ENCODE measurements around the gene MAP7D1. TPM values are rescaled to one million over a fixed set of nuclear protein-coding genes. Genes with fewer than 3 reads are reported as not detected.

MAP7D1 gene
- total RNA-seq, 4 donors from 2014 or later, result 73.3 to 244 (median 115) TPM

DNA sequence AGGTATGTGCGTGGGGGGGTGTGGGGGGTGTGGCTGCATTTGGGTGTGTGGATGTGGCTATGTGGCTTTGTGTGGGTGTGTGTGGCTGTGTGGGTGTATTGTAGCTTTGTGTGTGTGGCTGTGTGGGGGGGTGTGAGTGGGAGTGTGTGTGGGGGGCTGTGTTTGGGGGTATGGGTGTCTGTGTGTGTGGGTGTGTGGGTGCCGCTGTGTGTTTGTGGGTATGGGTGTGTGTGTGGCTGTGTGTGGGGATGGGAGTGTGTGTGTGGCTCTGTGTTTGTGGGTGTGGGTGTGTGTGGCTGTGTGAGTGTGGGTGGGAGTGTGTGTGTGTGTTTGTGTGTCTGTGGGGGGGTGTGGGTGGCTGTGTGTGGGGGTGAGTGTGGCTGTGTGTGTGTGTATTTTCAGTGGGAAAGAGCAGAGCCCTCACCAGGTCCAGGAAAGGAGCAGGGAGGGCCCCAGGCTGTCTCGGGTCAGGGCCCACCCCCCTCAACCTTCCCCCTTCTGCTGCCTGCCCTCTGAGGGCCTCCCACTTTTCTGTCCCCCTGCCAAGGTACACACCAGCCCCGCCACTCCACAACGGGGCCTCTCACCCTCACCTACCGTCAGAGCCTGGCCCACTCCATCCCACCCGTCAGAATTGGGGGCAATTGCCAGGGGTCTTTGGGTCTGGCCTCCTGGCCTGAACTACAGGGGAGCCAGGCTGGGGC lies 29.0 kb upstream of the MAP7D1 start:
- TF ChIP-seq CTCF (IDR thresholded peaks at IDR 0.05), result no peak
- ATAC-seq (ENCODE audit: low FRiP score), result no peak
- no peak for DNase-seq (ENCODE audit: low spot score)

DNA sequence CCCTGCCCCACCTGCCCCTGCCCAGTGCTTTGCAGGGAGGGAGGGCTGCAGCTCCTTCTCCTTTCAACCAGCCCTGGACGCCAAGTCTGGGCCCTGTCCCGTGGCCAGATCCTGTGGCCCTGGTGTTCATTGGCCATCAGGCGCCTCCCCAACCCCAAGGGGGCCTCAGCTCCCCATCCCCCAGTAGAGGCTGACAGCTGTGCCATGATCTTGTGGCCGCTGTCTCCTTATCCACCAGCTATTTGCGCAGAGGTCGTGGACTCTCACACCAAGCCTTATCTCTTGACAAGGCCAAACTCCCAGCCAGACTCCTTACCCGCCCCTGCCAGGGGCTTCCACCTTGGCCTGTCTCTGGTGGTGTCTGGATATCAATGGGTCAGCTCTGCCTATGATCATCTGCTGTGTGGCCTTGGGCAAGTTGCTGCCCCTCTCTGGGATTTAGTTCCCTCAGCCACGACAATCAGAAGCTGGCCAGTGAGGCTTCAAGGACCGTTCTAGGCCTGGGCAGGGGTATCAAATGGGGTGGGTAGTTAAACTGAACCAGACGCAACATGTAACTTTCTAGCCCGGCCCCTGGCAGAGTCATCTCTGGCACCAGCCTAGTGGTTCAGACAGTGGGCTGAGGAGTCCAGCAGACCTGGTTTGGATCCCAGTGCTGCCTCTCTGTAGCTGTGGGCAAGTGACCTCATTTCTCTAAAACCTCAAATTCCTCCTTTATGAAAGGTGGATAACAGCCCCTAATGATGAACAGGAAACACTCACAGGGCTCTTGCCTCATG lies 27.6 kb upstream of the MAP7D1 start:
- no peak for TF ChIP-seq CTCF (IDR thresholded peaks at IDR 0.05)
- DNase-seq (ENCODE audit: low spot score), result no peak
- no peak for ATAC-seq (ENCODE audit: low FRiP score)

GRCh38 chr1:36128905-36129206 lies 27.1 kb upstream of the MAP7D1 start:
- ATAC-seq (ENCODE audit: low FRiP score), result no peak
- DNase-seq (ENCODE audit: low spot score), result no peak
- TF ChIP-seq CTCF (IDR thresholded peaks at IDR 0.05), result no peak

GRCh38 chr1:36132029-36132428 lies 23.9 kb upstream of the MAP7D1 start:
- DNase-seq (ENCODE audit: low spot score), result no peak
- no peak for TF ChIP-seq CTCF (IDR thresholded peaks at IDR 0.05)
- ATAC-seq (ENCODE audit: low FRiP score), result no peak

DNA sequence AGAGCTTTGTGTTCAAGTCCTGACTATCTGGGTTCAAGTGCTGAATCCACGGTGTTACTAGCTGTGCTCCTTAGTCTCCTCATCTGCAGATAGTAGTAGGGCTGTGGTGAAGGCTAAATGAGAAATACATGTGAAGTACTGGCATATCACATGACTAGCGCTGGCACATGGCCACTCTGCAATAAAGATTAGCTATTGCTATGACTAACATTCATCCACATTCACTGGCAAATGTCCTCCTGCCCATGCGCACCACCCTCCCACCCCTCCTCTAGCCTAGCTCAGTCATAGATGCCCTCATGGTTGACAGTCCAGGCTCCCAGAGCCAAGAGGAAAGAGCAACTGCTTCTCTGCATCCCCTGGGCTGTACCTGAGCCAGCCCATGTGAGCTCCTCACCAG lies 22.5 kb upstream of the MAP7D1 start:
- DNase-seq (ENCODE audit: low spot score), result peak; percentile 70
- no peak for TF ChIP-seq CTCF (IDR thresholded peaks at IDR 0.05)
- ATAC-seq (ENCODE audit: low FRiP score), result peak; percentile 87

DNA sequence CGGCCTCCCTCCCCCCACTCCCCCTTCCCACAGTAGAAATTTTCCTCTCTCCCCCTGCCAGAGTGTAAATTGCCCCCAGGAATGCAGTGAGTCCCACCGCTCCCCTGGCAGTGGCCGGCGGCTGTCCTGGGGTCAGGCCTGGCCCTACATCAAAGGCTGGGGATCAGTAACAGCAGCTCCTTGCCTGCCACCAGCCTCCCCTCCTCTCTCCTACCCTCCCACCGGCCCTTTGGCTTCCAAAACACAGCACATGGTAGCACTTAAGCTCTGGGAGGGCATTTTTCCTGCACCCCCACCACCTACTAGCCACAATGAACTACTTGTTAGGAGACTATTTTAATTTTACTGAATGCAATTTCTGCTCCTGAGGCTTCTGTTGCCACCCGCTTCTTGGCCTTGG lies 21.9 kb upstream of the MAP7D1 start:
- ATAC-seq (ENCODE audit: low FRiP score) (no peak), DNase-seq (ENCODE audit: low spot score) (no peak)
- TF ChIP-seq CTCF (IDR thresholded peaks at IDR 0.05), result no peak

Measured in omental fat pad (tissue), 4 donors.